Tibial artery (tissue), 4 donors: ENCODE measurements around the gene TTC4.

Source experiments
- DNase-seq, 2 donors: peaks; one replicate each; pipeline ENCODE4 v3.0.0-alpha.2; 2019
- H3K27ac ChIP-seq, 2 donors: fragments of 200-600 bp; sonication (generic) in 1 of 2; 1 replicate in 1 of 2; 2 replicates in 1 of 2; pipeline ENCODE4 v1.5.1; 2018 to 2019; ENCODE audit warnings: mild to moderate bottlenecking in 1 of 2
- H3K27me3 ChIP-seq, 2 donors: fragments of 200-600 bp; sonication (generic) in 1 of 2; one replicate each; pipeline versions ENCODE4 v1.5.1 to v1.6.0; 2016 to 2019
- H3K36me3 ChIP-seq, 3 donors: fragments of 200-600 bp; sonication (generic) in 2 of 3; one replicate each; pipeline ENCODE4 v1.5.1; 2016 to 2019; ENCODE audit warnings: mild to moderate bottlenecking in 2 of 3
- H3K4me1 ChIP-seq, 4 donors: fragments of 200-600 bp; sonication (generic) in 2 of 4; 1 replicate in 3 of 4; 2 replicates in 1 of 4; pipeline ENCODE4 v1.5.1; 2016 to 2019
- H3K4me3 ChIP-seq, 2 donors: fragments of 200-600 bp; sonication (generic) in 1 of 2; 1 replicate in 1 of 2; 2 replicates in 1 of 2; pipeline ENCODE4 v1.5.1; 2018 to 2019; ENCODE audit warnings: mild to moderate bottlenecking in 2 of 2
- H3K9me3 ChIP-seq, 3 donors: fragments of 200-600 bp; sonication (generic) in 1 of 3; one replicate each; pipeline ENCODE4 v1.5.1; 2016 to 2019
- CTCF ChIP-seq, 2 experiments: fragments of 200-600 bp in 1 of 2; fragments of 450-650 bp in 1 of 2; IDR thresholded peaks; one replicate each; pipeline ENCODE4 v1.5.1; 2017 to 2019; ENCODE audit warnings: antibody characterized with exemption in 2 of 2, mild to moderate bottlenecking in 1 of 2, moderate library complexity in 1 of 2
- intact Hi-C: fragments of 100-400 bp; cut with DNase I; formaldehyde crosslinking; loops from one replicate; pipeline ENCODE4 v1.15.0; 2023; ENCODE audit warnings: low total_unique reads

The TTC4 gene

DNA sequence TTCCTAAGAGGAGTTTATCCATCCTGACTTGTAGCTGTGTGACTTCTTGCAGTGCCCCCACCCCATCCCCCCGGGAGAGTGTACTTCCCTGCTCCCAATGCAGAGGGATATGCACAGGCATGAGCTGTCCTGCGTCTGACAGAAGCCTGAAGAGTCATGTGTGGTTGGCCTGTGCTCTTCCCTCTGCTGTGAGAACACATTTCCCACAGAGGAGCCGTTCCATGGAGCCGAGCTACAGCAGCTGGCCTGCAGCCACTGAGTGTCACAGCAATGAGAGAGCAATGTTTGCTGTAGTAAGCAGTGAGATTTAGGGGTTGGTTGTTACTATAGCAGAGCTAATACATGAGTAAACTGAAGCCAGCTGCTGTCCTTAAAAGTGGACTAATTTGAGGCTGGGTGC lies 26.6 kb downstream of the TTC4 start:
- no peak for TF ChIP-seq CTCF (IDR thresholded peaks at IDR 0.05)
- no peak for DNase-seq
- no peak overlapping the region for H3K4me3 ChIP-seq
- intact Hi-C loops, result no loop called here
- H3K4me1 ChIP-seq, result no peaks in the 10 kb centered on the region
- no peaks in the 10 kb centered on the region for H3K27me3 ChIP-seq
- no peak overlapping the region for H3K27ac ChIP-seq
- H3K36me3 ChIP-seq, result peaks cover 60 to 73% (median 65%) of the 10 kb centered on the region in 3 donors
- H3K9me3 ChIP-seq, result no peaks in the 10 kb centered on the region

GRCh38 chr1:54743416-54744226 lies 28.0 kb downstream of the TTC4 start:
- DNase-seq, result no peak
- no peaks in the 10 kb centered on the region for H3K9me3 ChIP-seq
- no peaks in the 10 kb centered on the region for H3K4me1 ChIP-seq
- intact Hi-C loops, result no loop called here
- H3K4me3 ChIP-seq, result no peak overlapping the region
- no peak for TF ChIP-seq CTCF (IDR thresholded peaks at IDR 0.05)
- no peaks in the 10 kb centered on the region for H3K27me3 ChIP-seq
- no peak overlapping the region for H3K27ac ChIP-seq
- peaks cover 49 to 60% (median 51%) of the 10 kb centered on the region in 3 donors for H3K36me3 ChIP-seq

- Histone ChIP-seq H3K4me1 (no peaks in the 10 kb centered on the region), H3K36me3 (peaks cover 38 to 49% (median 41%) of the 10 kb centered on the region in 3 donors), H3K27ac (no peak overlapping the region), H3K27me3 (no peaks in the 10 kb centered on the region), H3K4me3 (no peak overlapping the region), H3K9me3 (no peaks in the 10 kb centered on the region)
- TF ChIP-seq CTCF (IDR thresholded peaks at IDR 0.05), result no peak
- DNase-seq, result no peak
- intact Hi-C loops, result no loop called here
Observed at GRCh38 chr1:54744696-54745095, 29.0 kb downstream of the TTC4 start.

GRCh38 chr1:54745274-54745673 lies 29.6 kb downstream of the TTC4 start:
- no peaks in the 10 kb centered on the region for H3K4me1 ChIP-seq
- no peak for DNase-seq
- no peak for TF ChIP-seq CTCF (IDR thresholded peaks at IDR 0.05)
- peaks cover 34 to 43% (median 35%) of the 10 kb centered on the region in 3 donors for H3K36me3 ChIP-seq
- no peak overlapping the region for H3K4me3 ChIP-seq
- intact Hi-C loops, result no loop called here
- H3K27me3 ChIP-seq, result no peaks in the 10 kb centered on the region
- H3K27ac ChIP-seq, result no peak overlapping the region
- no peaks in the 10 kb centered on the region for H3K9me3 ChIP-seq

DNA sequence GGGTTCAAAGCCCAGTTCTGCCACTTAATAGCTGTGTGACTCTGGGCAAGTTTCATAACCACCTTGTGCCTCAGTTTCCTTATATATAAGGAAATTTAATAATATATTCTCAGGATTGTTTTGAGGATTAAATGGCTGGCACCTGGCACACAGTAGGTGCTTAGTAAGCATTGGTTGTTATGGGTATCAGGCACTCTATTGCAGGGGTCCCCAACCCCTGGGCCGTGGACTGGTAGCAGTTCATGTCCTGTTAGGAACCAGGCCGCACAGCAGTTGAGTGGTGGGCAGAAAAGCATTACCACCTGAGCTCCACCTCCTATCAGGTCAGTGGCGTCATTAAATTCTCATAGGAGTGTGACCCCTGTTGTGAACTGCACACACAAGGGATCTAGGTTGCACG lies 30.2 kb downstream of the TTC4 start:
- H3K4me1 ChIP-seq, result no peaks in the 10 kb centered on the region
- no peaks in the 10 kb centered on the region for H3K9me3 ChIP-seq
- no peak overlapping the region for H3K27ac ChIP-seq
- H3K4me3 ChIP-seq, result no peak overlapping the region
- TF ChIP-seq CTCF (IDR thresholded peaks at IDR 0.05), result no peak
- H3K36me3 ChIP-seq, result peaks cover 29 to 37% (median 29%) of the 10 kb centered on the region in 3 donors
- intact Hi-C loops, result no loop called here
- H3K27me3 ChIP-seq, result no peaks in the 10 kb centered on the region
- DNase-seq, result no peak
